Measurements from ENCODE around the gene CCNYL1.

Gene CCNYL1

GRCh38 chr2:207802650-207803049, 91.2 kb downstream of the CCNYL1 start:
- no peak for TF ChIP-seq JUND (IDR thresholded peaks at IDR 0.05; ENCODE audit: low read depth)
- in situ Hi-C loops (cut with HindIII; ENCODE audit: low pct_unique_long_range_greater_than_20kb, low sequenced_read_pairs) = no loop called here
- DNase-seq (ENCODE audit: low read depth in 1 of 2, low spot score in 1 of 2) = no peak
